ENCODE results near the gene CACNA1G. TPM values are rescaled to one million over a fixed set of nuclear protein-coding genes. Genes with fewer than 3 reads are reported as not detected.

CACNA1G gene
- total RNA-seq, 1 experiment from 2014 or later: 6.7 TPM

DNA sequence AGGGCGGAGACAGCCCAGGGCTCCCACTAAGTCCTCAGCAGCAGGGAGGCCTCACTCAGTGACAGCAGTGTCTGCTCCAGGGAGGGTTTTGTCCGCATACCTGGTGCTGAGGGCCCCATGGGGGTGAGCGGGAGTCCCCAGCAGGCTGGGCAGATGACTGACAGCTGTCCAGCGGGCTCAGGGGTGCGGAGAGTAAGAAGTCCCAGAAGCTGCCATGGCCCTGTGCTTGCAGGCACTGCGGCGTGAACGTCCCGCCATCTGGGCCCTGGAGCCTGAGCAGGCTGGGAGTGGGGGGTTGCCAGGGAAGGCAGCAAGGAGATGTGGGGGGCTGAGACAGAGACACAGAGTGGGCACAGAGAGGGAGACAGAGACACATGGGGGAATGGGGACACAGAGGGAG is 20.1 kb downstream of the CACNA1G start:
- H3K9me3 Mint-ChIP-seq: no peaks in the 10 kb centered on the region
- H3K4me1 Mint-ChIP-seq: peaks cover 13% of the 10 kb centered on the region
- ATAC-seq (no peak), DNase-seq (ENCODE audit: low spot score) (no peak)
- no peaks in the 10 kb centered on the region for H3K27me3 Mint-ChIP-seq (ENCODE audit: low read depth)
- no peaks in the 10 kb centered on the region for H3K36me3 Mint-ChIP-seq
- TF ChIP-seq RELA (CRISPR knock-in tag; IDR thresholded peaks at IDR 0.05; ENCODE audit: borderline replicate concordance) (no peak), ZNF512 (CRISPR knock-in tag; IDR thresholded peaks at IDR 0.05; ENCODE audit: borderline replicate concordance) (no peak), GRHL2 (CRISPR knock-in tag; IDR thresholded peaks at IDR 0.05; ENCODE audit: insufficient replicate concordance, severe bottlenecking) (no peak), JAZF1 (CRISPR knock-in tag; IDR thresholded peaks at IDR 0.05) (no peak), ZNF425 (CRISPR knock-in tag; conservative IDR thresholded peaks at IDR 0.05) (no peak), ZNF532 (CRISPR knock-in tag; IDR thresholded peaks at IDR 0.05; ENCODE audit: borderline replicate concordance) (no peak), ATF3 (CRISPR knock-in tag; conservative IDR thresholded peaks at IDR 0.05) (no peak), CREB1 (CRISPR knock-in tag; IDR thresholded peaks at IDR 0.05) (no peak), GTF2I (CRISPR knock-in tag; conservative IDR thresholded peaks at IDR 0.05) (no peak), ZNF232 (CRISPR knock-in tag; IDR thresholded peaks at IDR 0.05) (no peak), ETV6 (CRISPR knock-in tag; IDR thresholded peaks at IDR 0.05) (no peak)
- TF ChIP-seq, protein P1, sequence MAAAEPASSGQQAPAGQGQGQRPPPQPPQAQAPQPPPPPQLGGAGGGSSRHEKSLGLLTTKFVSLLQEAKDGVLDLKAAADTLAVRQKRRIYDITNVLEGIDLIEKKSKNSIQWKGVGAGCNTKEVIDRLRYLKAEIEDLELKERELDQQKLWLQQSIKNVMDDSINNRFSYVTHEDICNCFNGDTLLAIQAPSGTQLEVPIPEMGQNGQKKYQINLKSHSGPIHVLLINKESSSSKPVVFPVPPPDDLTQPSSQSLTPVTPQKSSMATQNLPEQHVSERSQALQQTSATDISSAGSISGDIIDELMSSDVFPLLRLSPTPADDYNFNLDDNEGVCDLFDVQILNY (CRISPR knock-in tag; IDR thresholded peaks at IDR 0.05): no peak
- TF ChIP-seq, protein P2, sequence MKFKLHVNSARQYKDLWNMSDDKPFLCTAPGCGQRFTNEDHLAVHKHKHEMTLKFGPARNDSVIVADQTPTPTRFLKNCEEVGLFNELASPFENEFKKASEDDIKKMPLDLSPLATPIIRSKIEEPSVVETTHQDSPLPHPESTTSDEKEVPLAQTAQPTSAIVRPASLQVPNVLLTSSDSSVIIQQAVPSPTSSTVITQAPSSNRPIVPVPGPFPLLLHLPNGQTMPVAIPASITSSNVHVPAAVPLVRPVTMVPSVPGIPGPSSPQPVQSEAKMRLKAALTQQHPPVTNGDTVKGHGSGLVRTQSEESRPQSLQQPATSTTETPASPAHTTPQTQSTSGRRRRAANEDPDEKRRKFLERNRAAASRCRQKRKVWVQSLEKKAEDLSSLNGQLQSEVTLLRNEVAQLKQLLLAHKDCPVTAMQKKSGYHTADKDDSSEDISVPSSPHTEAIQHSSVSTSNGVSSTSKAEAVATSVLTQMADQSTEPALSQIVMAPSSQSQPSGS (CRISPR knock-in tag; IDR thresholded peaks at IDR 0.05; ENCODE audit: borderline replicate concordance, low read depth): no peak
- CTCF ChIA-PET: interaction anchor here (1.5 kb wide), 1 partner anchor 30 kb away, joined by 6 read pairs; no protein-coding TSS in a partner anchor
- H3K27ac Mint-ChIP-seq: no peak overlapping the region
- POLR2A ChIA-PET: interaction anchor here (0.7 kb wide), 1 partner anchor 42 kb away, joined by 3 read pairs; no protein-coding TSS in a partner anchor
- no peak overlapping the region for H3K4me3 Mint-ChIP-seq

DNA sequence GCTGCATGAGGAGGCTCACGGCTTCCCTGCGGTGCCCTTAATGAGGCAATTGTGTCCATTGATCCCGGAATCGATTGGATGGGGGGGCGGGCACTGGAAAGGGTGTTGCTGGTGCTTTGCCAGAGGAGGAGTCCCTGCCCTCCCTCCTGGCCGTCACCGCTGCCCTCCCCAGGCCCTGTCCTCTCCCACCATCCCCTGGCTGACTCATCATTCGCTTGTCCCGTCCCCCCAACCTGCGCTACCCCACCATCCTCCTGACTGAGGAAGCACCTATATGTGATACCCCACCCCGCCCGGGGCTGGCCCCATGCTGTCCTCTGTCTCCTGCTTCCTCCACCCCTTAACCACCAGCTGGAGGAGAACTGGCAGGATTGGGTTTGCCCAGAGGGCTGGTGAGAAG is 20.8 kb downstream of the CACNA1G start:
- Mint-ChIP-seq H3K9me3 (no peaks in the 10 kb centered on the region), H3K4me3 (no peak overlapping the region), H3K36me3 (no peaks in the 10 kb centered on the region), H3K27ac (no peak overlapping the region), H3K27me3 (ENCODE audit: low read depth) (no peaks in the 10 kb centered on the region), H3K4me1 (peaks cover 17% of the 10 kb centered on the region)
- no peak for ATAC-seq
- POLR2A ChIA-PET: interaction anchor here (0.7 kb wide), 1 partner anchor 41 kb away, joined by 3 read pairs; no protein-coding TSS in a partner anchor
- CTCF ChIA-PET: interaction anchor here (1.2 kb wide), 1 partner anchor 31 kb away, joined by 3 read pairs; no protein-coding TSS in a partner anchor
- DNase-seq (ENCODE audit: low spot score): no peak
- no peak for TF ChIP-seq NR2C2 (CRISPR knock-in tag; IDR thresholded peaks at IDR 0.05)
- TF ChIP-seq NFE2L1 (CRISPR knock-in tag; IDR thresholded peaks at IDR 0.05): no peak
- TF ChIP-seq FOXP1 (CRISPR knock-in tag; IDR thresholded peaks at IDR 0.05; ENCODE audit: borderline replicate concordance): no peak
- TF ChIP-seq, protein P3, sequence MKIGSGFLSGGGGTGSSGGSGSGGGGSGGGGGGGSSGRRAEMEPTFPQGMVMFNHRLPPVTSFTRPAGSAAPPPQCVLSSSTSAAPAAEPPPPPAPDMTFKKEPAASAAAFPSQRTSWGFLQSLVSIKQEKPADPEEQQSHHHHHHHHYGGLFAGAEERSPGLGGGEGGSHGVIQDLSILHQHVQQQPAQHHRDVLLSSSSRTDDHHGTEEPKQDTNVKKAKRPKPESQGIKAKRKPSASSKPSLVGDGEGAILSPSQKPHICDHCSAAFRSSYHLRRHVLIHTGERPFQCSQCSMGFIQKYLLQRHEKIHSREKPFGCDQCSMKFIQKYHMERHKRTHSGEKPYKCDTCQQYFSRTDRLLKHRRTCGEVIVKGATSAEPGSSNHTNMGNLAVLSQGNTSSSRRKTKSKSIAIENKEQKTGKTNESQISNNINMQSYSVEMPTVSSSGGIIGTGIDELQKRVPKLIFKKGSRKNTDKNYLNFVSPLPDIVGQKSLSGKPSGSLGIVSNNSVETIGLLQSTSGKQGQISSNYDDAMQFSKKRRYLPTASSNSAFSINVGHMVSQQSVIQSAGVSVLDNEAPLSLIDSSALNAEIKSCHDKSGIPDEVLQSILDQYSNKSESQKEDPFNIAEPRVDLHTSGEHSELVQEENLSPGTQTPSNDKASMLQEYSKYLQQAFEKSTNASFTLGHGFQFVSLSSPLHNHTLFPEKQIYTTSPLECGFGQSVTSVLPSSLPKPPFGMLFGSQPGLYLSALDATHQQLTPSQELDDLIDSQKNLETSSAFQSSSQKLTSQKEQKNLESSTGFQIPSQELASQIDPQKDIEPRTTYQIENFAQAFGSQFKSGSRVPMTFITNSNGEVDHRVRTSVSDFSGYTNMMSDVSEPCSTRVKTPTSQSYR (CRISPR knock-in tag; IDR thresholded peaks at IDR 0.05): no peak
- TF ChIP-seq FOXJ3 (CRISPR knock-in tag; IDR thresholded peaks at IDR 0.05; ENCODE audit: borderline replicate concordance): no peak
- TF ChIP-seq ZNF425 (CRISPR knock-in tag; conservative IDR thresholded peaks at IDR 0.05): no peak
